ENCODE results near the gene DIP2A. TPM values are rescaled to one million over a fixed set of nuclear protein-coding genes. Genes with fewer than 3 reads are reported as not detected.

DIP2A gene
- total and polyA plus RNA-seq, 4 donors: 15.5 to 71.4 (median 28.7) TPM

- H3K27ac ChIP-seq (ENCODE audit: low read depth in 1 of 2, low read length in 1 of 2): no peak overlapping the region
- DNase-seq (no peak), ATAC-seq (ENCODE audit: insufficient read depth, low FRiP score) (no peak)
- H3K4me3 ChIP-seq: no peak overlapping the region
- H3K9me3 ChIP-seq (ENCODE audit: control insufficient read depth in 4 of 4, insufficient read depth in 3 of 4, low read length in 3 of 4): no peaks in the 10 kb centered on the region
- H3K9ac ChIP-seq (ENCODE audit: insufficient read depth in 1 of 2, low read length in 2 of 2): no peak overlapping the region
- peaks cover 12 to 57% (median 37%) of the 10 kb centered on the region in 4 donors for H3K36me3 ChIP-seq (ENCODE audit: control insufficient read depth in 4 of 4, insufficient read depth in 4 of 4, low read length in 4 of 4)
- H3K4me1 ChIP-seq (ENCODE audit: control insufficient read depth in 5 of 5, insufficient read depth in 5 of 5, low read length in 5 of 5): no peaks in the 10 kb centered on the region
- WGBS, 2 donors: 93 to 95% methylated on average over 11 of the region's 11 CpGs
- no peak for TF ChIP-seq CTCF (IDR thresholded peaks at IDR 0.05; ENCODE audit: control extremely low read depth, extremely low read depth)
- H3K27me3 ChIP-seq (ENCODE audit: control insufficient read depth in 3 of 3, insufficient read depth in 3 of 3, low read length in 2 of 3): no peaks in the 10 kb centered on the region
These were observed 81.5 kb downstream of the DIP2A start for GRCh38 chr21:46540087-46540710.

GRCh38 chr21:46542588-46543124 is 84.0 kb downstream of the DIP2A start:
- H3K4me3 ChIP-seq: no peak overlapping the region
- no peaks in the 10 kb centered on the region for H3K27me3 ChIP-seq (ENCODE audit: control insufficient read depth in 3 of 3, insufficient read depth in 3 of 3, low read length in 2 of 3)
- DNase-seq: no peak
- no peak overlapping the region for H3K9ac ChIP-seq (ENCODE audit: insufficient read depth in 1 of 2, low read length in 2 of 2)
- ATAC-seq (ENCODE audit: insufficient read depth, low FRiP score): no peak
- H3K4me1 ChIP-seq (ENCODE audit: control insufficient read depth in 5 of 5, insufficient read depth in 5 of 5, low read length in 5 of 5): no peaks in the 10 kb centered on the region
- H3K9me3 ChIP-seq (ENCODE audit: control insufficient read depth in 4 of 4, insufficient read depth in 3 of 4, low read length in 3 of 4): no peaks in the 10 kb centered on the region
- TF ChIP-seq CTCF (IDR thresholded peaks at IDR 0.05; ENCODE audit: control extremely low read depth, extremely low read depth): no peak
- WGBS, 2 donors: 94 to 98% methylated on average over 8 of the region's 8 CpGs
- H3K27ac ChIP-seq (ENCODE audit: low read depth in 1 of 2, low read length in 1 of 2): no peak overlapping the region
- peaks cover 11 to 72% (median 45%) of the 10 kb centered on the region in 4 donors for H3K36me3 ChIP-seq (ENCODE audit: control insufficient read depth in 4 of 4, insufficient read depth in 4 of 4, low read length in 4 of 4)

- Histone ChIP-seq H3K4me3 (no peak overlapping the region), H3K9ac (ENCODE audit: insufficient read depth in 1 of 2, low read length in 2 of 2) (no peak overlapping the region), H3K9me3 (ENCODE audit: control insufficient read depth in 4 of 4, insufficient read depth in 3 of 4, low read length in 3 of 4) (no peaks in the 10 kb centered on the region), H3K4me1 (ENCODE audit: control insufficient read depth in 5 of 5, insufficient read depth in 5 of 5, low read length in 5 of 5) (no peaks in the 10 kb centered on the region), H3K27me3 (ENCODE audit: control insufficient read depth in 3 of 3, insufficient read depth in 3 of 3, low read length in 2 of 3) (no peaks in the 10 kb centered on the region), H3K36me3 (ENCODE audit: control insufficient read depth in 4 of 4, insufficient read depth in 4 of 4, low read length in 4 of 4) (peaks cover 15 to 69% (median 48%) of the 10 kb centered on the region in 4 donors), H3K27ac (ENCODE audit: low read depth in 1 of 2, low read length in 1 of 2) (no peak overlapping the region)
- WGBS, 2 donors: 93 to 96% methylated on average over 19 of the region's 19 CpGs
- no peak for TF ChIP-seq CTCF (IDR thresholded peaks at IDR 0.05; ENCODE audit: control extremely low read depth, extremely low read depth)
- DNase-seq: no peak
- no peak for ATAC-seq (ENCODE audit: insufficient read depth, low FRiP score)
These were observed 84.6 kb downstream of the DIP2A start for GRCh38 chr21:46543306-46543705.
